ENCODE data around the gene GFI1. TPM values are rescaled to one million over a fixed set of nuclear protein-coding genes. Genes with fewer than 3 reads are reported as not detected.
A peak's percentile ranks its signal among the peaks of the same experiment; 100 is the strongest.

GFI1 gene
- total RNA-seq, 2 donors from 2014 or later: 10.2 to 18.8 TPM

- no peak for DNase-seq
- Mint-ChIP-seq H3K4me3 (no peak overlapping the region), H3K27ac (no peak overlapping the region), H3K36me3 (ENCODE audit: low read depth) (no peaks in the 10 kb centered on the region), H3K4me1 (peaks cover 6% of the 10 kb centered on the region), H3K27me3 (no peaks in the 10 kb centered on the region)
- no peak for ATAC-seq
- H3K9me3 ChIP-seq (ENCODE audit: control insufficient read depth, low read length, poor library complexity, severe bottlenecking): no peaks in the 10 kb centered on the region
Observed at GRCh38 chr1:92470216-92470615, 16.5 kb downstream of the GFI1 start.

GRCh38 chr1:92466683-92467352 lies 19.9 kb downstream of the GFI1 start:
- Mint-ChIP-seq H3K36me3 (ENCODE audit: low read depth) (no peaks in the 10 kb centered on the region), H3K27me3 (no peaks in the 10 kb centered on the region), H3K4me1 (peaks cover 11% of the 10 kb centered on the region), H3K27ac (peak overlapping the region; percentile 8), H3K4me3 (no peak overlapping the region)
- no peak for DNase-seq
- H3K9me3 ChIP-seq (ENCODE audit: control insufficient read depth, low read length, poor library complexity, severe bottlenecking): no peaks in the 10 kb centered on the region
- ATAC-seq: no peak

- Mint-ChIP-seq H3K4me3 (no peak overlapping the region), H3K27ac (no peak overlapping the region), H3K4me1 (peaks cover 14% of the 10 kb centered on the region), H3K27me3 (no peaks in the 10 kb centered on the region), H3K36me3 (ENCODE audit: low read depth) (no peaks in the 10 kb centered on the region)
- no peaks in the 10 kb centered on the region for H3K9me3 ChIP-seq (ENCODE audit: control insufficient read depth, low read length, poor library complexity, severe bottlenecking)
- DNase-seq (no peak), ATAC-seq (no peak)
Observed at GRCh38 chr1:92465256-92465647, 21.5 kb downstream of the GFI1 start.

- H3K9me3 ChIP-seq (ENCODE audit: control insufficient read depth, low read length, poor library complexity, severe bottlenecking): no peaks in the 10 kb centered on the region
- H3K27me3 Mint-ChIP-seq: no peaks in the 10 kb centered on the region
- ATAC-seq (no peak), DNase-seq (no peak)
- peaks cover 16% of the 10 kb centered on the region for H3K4me1 Mint-ChIP-seq
- no peaks in the 10 kb centered on the region for H3K36me3 Mint-ChIP-seq (ENCODE audit: low read depth)
- H3K27ac Mint-ChIP-seq: no peak overlapping the region
- H3K4me3 Mint-ChIP-seq: no peak overlapping the region
Observed at GRCh38 chr1:92464588-92465255, 22.0 kb downstream of the GFI1 start.

GRCh38 chr1:92461364-92462097 lies 25.2 kb downstream of the GFI1 start:
- H3K27me3 Mint-ChIP-seq: no peaks in the 10 kb centered on the region
- H3K27ac Mint-ChIP-seq: no peak overlapping the region
- DNase-seq (no peak), ATAC-seq (no peak)
- no peaks in the 10 kb centered on the region for H3K36me3 Mint-ChIP-seq (ENCODE audit: low read depth)
- H3K4me3 Mint-ChIP-seq: no peak overlapping the region
- no peaks in the 10 kb centered on the region for H3K9me3 ChIP-seq (ENCODE audit: control insufficient read depth, low read length, poor library complexity, severe bottlenecking)
- H3K4me1 Mint-ChIP-seq: peaks cover 22% of the 10 kb centered on the region

GRCh38 chr1:92459871-92460320 lies 26.8 kb downstream of the GFI1 start:
- H3K36me3 Mint-ChIP-seq (ENCODE audit: low read depth): no peaks in the 10 kb centered on the region
- H3K27ac Mint-ChIP-seq: peak overlapping the region; percentile 60
- no peaks in the 10 kb centered on the region for H3K9me3 ChIP-seq (ENCODE audit: control insufficient read depth, low read length, poor library complexity, severe bottlenecking)
- H3K4me3 Mint-ChIP-seq: peak overlapping the region; percentile 72
- ATAC-seq: no peak
- H3K27me3 Mint-ChIP-seq: no peaks in the 10 kb centered on the region
- peaks cover 22% of the 10 kb centered on the region for H3K4me1 Mint-ChIP-seq
- no peak for DNase-seq

GRCh38 chr1:92458146-92458545 lies 28.6 kb downstream of the GFI1 start:
- DNase-seq: no peak
- H3K4me3 Mint-ChIP-seq: no peak overlapping the region
- H3K9me3 ChIP-seq (ENCODE audit: control insufficient read depth, low read length, poor library complexity, severe bottlenecking): no peaks in the 10 kb centered on the region
- H3K27me3 Mint-ChIP-seq: no peaks in the 10 kb centered on the region
- ATAC-seq: no peak
- H3K27ac Mint-ChIP-seq: no peak overlapping the region
- H3K36me3 Mint-ChIP-seq (ENCODE audit: low read depth): no peaks in the 10 kb centered on the region
- peaks cover 13% of the 10 kb centered on the region for H3K4me1 Mint-ChIP-seq

GRCh38 chr1:92447976-92448375 lies 38.7 kb downstream of the GFI1 start:
- H3K9me3 ChIP-seq (ENCODE audit: control insufficient read depth, low read length, poor library complexity, severe bottlenecking): no peaks in the 10 kb centered on the region
- H3K27ac Mint-ChIP-seq: no peak overlapping the region
- H3K27me3 Mint-ChIP-seq: no peaks in the 10 kb centered on the region
- DNase-seq (no peak), ATAC-seq (no peak)
- H3K4me3 Mint-ChIP-seq: no peak overlapping the region
- H3K36me3 Mint-ChIP-seq (ENCODE audit: low read depth): peaks cover 2% of the 10 kb centered on the region
- H3K4me1 Mint-ChIP-seq: peaks cover 10% of the 10 kb centered on the region

- Mint-ChIP-seq H3K4me1 (peaks cover 10% of the 10 kb centered on the region), H3K27me3 (no peaks in the 10 kb centered on the region), H3K4me3 (no peak overlapping the region), H3K27ac (no peak overlapping the region), H3K36me3 (ENCODE audit: low read depth) (peaks cover 2% of the 10 kb centered on the region)
- no peak for ATAC-seq
- DNase-seq: no peak
- no peaks in the 10 kb centered on the region for H3K9me3 ChIP-seq (ENCODE audit: control insufficient read depth, low read length, poor library complexity, severe bottlenecking)
Observed at GRCh38 chr1:92447033-92447681, 39.6 kb downstream of the GFI1 start.

- H3K4me3 Mint-ChIP-seq: no peak overlapping the region
- peaks cover 10% of the 10 kb centered on the region for H3K4me1 Mint-ChIP-seq
- no peaks in the 10 kb centered on the region for H3K27me3 Mint-ChIP-seq
- peaks cover 2% of the 10 kb centered on the region for H3K36me3 Mint-ChIP-seq (ENCODE audit: low read depth)
- no peak for DNase-seq
- H3K27ac Mint-ChIP-seq: no peak overlapping the region
- no peak for ATAC-seq
- H3K9me3 ChIP-seq (ENCODE audit: control insufficient read depth, low read length, poor library complexity, severe bottlenecking): no peaks in the 10 kb centered on the region
Observed at GRCh38 chr1:92446546-92446945, 40.2 kb downstream of the GFI1 start.

- ATAC-seq: no peak
- H3K9me3 ChIP-seq (ENCODE audit: control insufficient read depth, low read length, poor library complexity, severe bottlenecking): no peaks in the 10 kb centered on the region
- no peak for DNase-seq
- no peak overlapping the region for H3K4me3 Mint-ChIP-seq
- H3K36me3 Mint-ChIP-seq (ENCODE audit: low read depth): no peaks in the 10 kb centered on the region
- no peaks in the 10 kb centered on the region for H3K27me3 Mint-ChIP-seq
- H3K4me1 Mint-ChIP-seq: peaks cover 10% of the 10 kb centered on the region
- H3K27ac Mint-ChIP-seq: no peak overlapping the region
Observed at GRCh38 chr1:92445865-92446264, 40.9 kb downstream of the GFI1 start.

GRCh38 chr1:92444351-92444750 lies 42.4 kb downstream of the GFI1 start:
- Mint-ChIP-seq H3K4me1 (peaks cover 10% of the 10 kb centered on the region), H3K27ac (peak overlapping the region; percentile 49), H3K36me3 (ENCODE audit: low read depth) (no peaks in the 10 kb centered on the region), H3K27me3 (no peaks in the 10 kb centered on the region), H3K4me3 (no peak overlapping the region)
- DNase-seq (no peak), ATAC-seq (no peak)
- H3K9me3 ChIP-seq (ENCODE audit: control insufficient read depth, low read length, poor library complexity, severe bottlenecking): no peaks in the 10 kb centered on the region

- peaks cover 8% of the 10 kb centered on the region for H3K4me1 Mint-ChIP-seq
- H3K27ac Mint-ChIP-seq: peak overlapping the region; percentile 49
- DNase-seq (no peak), ATAC-seq (no peak)
- H3K36me3 Mint-ChIP-seq (ENCODE audit: low read depth): no peaks in the 10 kb centered on the region
- H3K27me3 Mint-ChIP-seq: no peaks in the 10 kb centered on the region
- no peak overlapping the region for H3K4me3 Mint-ChIP-seq
- H3K9me3 ChIP-seq (ENCODE audit: control insufficient read depth, low read length, poor library complexity, severe bottlenecking): no peaks in the 10 kb centered on the region
Observed at GRCh38 chr1:92443893-92444292, 42.8 kb downstream of the GFI1 start.
